HUES64 (cell line): ENCODE measurements around the gene RPS16.

Experiments used
- H3K27ac ChIP-seq: 2 replicates; pipeline ENCODE4 v1.7.0; 2013; ENCODE audit warnings: low read depth, low read length, inconsistent platforms
- H3K27me3 ChIP-seq: 2 replicates; pipeline ENCODE4 v1.6.1; 2013; ENCODE audit warnings: mild to moderate bottlenecking, low read length; ENCODE audit not compliant: insufficient read depth
- H3K36me3 ChIP-seq: 2 replicates; pipeline ENCODE4 v1.6.1; 2013; ENCODE audit warnings: mild to moderate bottlenecking, low read length; ENCODE audit not compliant: insufficient read depth
- H3K4me1 ChIP-seq: 2 replicates; pipeline ENCODE4 v1.6.1; 2013; ENCODE audit warnings: mild to moderate bottlenecking, low read length, moderate library complexity; ENCODE audit not compliant: insufficient read depth
- H3K4me3 ChIP-seq: 2 replicates; pipeline ENCODE4 v1.5.1; 2013; ENCODE audit warnings: mild to moderate bottlenecking, low read length, moderate library complexity
- H3K9ac ChIP-seq: 2 replicates; pipeline ENCODE4 v1.6.1; 2013; ENCODE audit warnings: mild to moderate bottlenecking, low read depth, low read length
- H3K9me3 ChIP-seq: 2 replicates; pipeline ENCODE4 v1.6.1; 2013; ENCODE audit warnings: low read depth, low read length; ENCODE audit not compliant: insufficient read depth
- WGBS: fragments of 150-250, 120-280 bp; methylation state at CpG from one replicate; pipeline ENCODE4 v1.1.7; 2013; ENCODE audit warnings: missing lambda C conversion rate; 5-methylcytosine and 5-hydroxymethylcytosine counted together

The RPS16 gene

GRCh38 chr19:39403331-39404312 is 32.1 kb downstream of the RPS16 start:
- Histone ChIP-seq H3K4me1 (peaks cover 22% of the 10 kb centered on the region), H3K27me3 (no peaks in the 10 kb centered on the region), H3K4me3 (peak overlapping the region; percentile 67), H3K9me3 (no peaks in the 10 kb centered on the region), H3K9ac (peak overlapping the region; percentile 82), H3K27ac (peak overlapping the region; percentile 98), H3K36me3 (0 out of 2 replicates have a peak, but pooled peaks cover 2% of the 10 kb centered on the region)
- WGBS: 2% methylated on average over 43 of the region's 43 CpGs

GRCh38 chr19:39402346-39403300 is 33.1 kb downstream of the RPS16 start:
- peaks cover 25% of the 10 kb centered on the region for H3K4me1 ChIP-seq

GRCh38 chr19:39401549-39402345 is 34.0 kb downstream of the RPS16 start:
- H3K27me3 ChIP-seq: no peaks in the 10 kb centered on the region
- H3K27ac ChIP-seq: peak overlapping the region; percentile 98
- H3K4me3 ChIP-seq: peak overlapping the region; percentile 67
- 77% methylated on average over 25 of the region's 25 CpGs for WGBS
- no peaks in the 10 kb centered on the region for H3K9me3 ChIP-seq
- H3K9ac ChIP-seq: peak overlapping the region; percentile 82
- peaks cover 25% of the 10 kb centered on the region for H3K4me1 ChIP-seq
- 0 out of 2 replicates have a peak, but pooled peaks cover 5% of the 10 kb centered on the region for H3K36me3 ChIP-seq

More at GRCh38 chr19:39402346-39403300, 33.1 kb downstream of the RPS16 start:
- Histone ChIP-seq H3K4me3 (peak overlapping the region; percentile 67), H3K9me3 (no peaks in the 10 kb centered on the region), H3K27ac (peak overlapping the region; percentile 98), H3K36me3 (0 out of 2 replicates have a peak, but pooled peaks cover 2% of the 10 kb centered on the region), H3K27me3 (no peaks in the 10 kb centered on the region), H3K9ac (peak overlapping the region; percentile 82)
- WGBS: 5% methylated on average over 59 of the region's 59 CpGs

GRCh38 chr19:39401070-39401548 is 34.6 kb downstream of the RPS16 start:
- H3K4me3 ChIP-seq: no peak overlapping the region
- H3K27me3 ChIP-seq: no peaks in the 10 kb centered on the region
- H3K27ac ChIP-seq: peak overlapping the region; percentile 98; the same call in 1 of the 2 replicates
- 0 out of 2 replicates have a peak, but pooled peaks cover 5% of the 10 kb centered on the region for H3K36me3 ChIP-seq
- WGBS: 90% methylated on average over 4 of the region's 4 CpGs
- H3K4me1 ChIP-seq: peaks cover 23% of the 10 kb centered on the region
- no peaks in the 10 kb centered on the region for H3K9me3 ChIP-seq
- no peak overlapping the region for H3K9ac ChIP-seq

GRCh38 chr19:39400061-39400460 is 35.7 kb downstream of the RPS16 start:
- peaks cover 16% of the 10 kb centered on the region for H3K4me1 ChIP-seq
- peaks cover 9% of the 10 kb centered on the region for H3K36me3 ChIP-seq
- no peak overlapping the region for H3K4me3 ChIP-seq
- no peaks in the 10 kb centered on the region for H3K27me3 ChIP-seq
- H3K9me3 ChIP-seq: no peaks in the 10 kb centered on the region
- H3K27ac ChIP-seq: no peak overlapping the region
- 95% methylated on average over 4 of the region's 4 CpGs for WGBS
- no peak overlapping the region for H3K9ac ChIP-seq

GRCh38 chr19:39399668-39400050 is 36.1 kb downstream of the RPS16 start:
- H3K27me3 ChIP-seq: no peaks in the 10 kb centered on the region
- no peak overlapping the region for H3K4me3 ChIP-seq
- no peak overlapping the region for H3K27ac ChIP-seq
- H3K9ac ChIP-seq: no peak overlapping the region
- peaks cover 11% of the 10 kb centered on the region for H3K36me3 ChIP-seq
- 93% methylated on average over 4 of the region's 4 CpGs for WGBS
- peaks cover 14% of the 10 kb centered on the region for H3K4me1 ChIP-seq
- no peaks in the 10 kb centered on the region for H3K9me3 ChIP-seq

- Histone ChIP-seq H3K9me3 (no peaks in the 10 kb centered on the region), H3K9ac (no peak overlapping the region), H3K36me3 (peaks cover 20% of the 10 kb centered on the region), H3K27ac (peak overlapping the region; percentile 59), H3K4me3 (no peak overlapping the region), H3K27me3 (no peaks in the 10 kb centered on the region), H3K4me1 (peaks cover 14% of the 10 kb centered on the region; the same call in 1 of the 2 replicates)
- WGBS: 87% methylated on average over 11 of the region's 11 CpGs
Measured at GRCh38 chr19:39398297-39398864, 37.4 kb downstream of the RPS16 start.

- Histone ChIP-seq H3K27ac (peak overlapping the region; percentile 59), H3K36me3 (peaks cover 21% of the 10 kb centered on the region), H3K27me3 (no peaks in the 10 kb centered on the region), H3K9ac (no peak overlapping the region), H3K4me3 (no peak overlapping the region), H3K9me3 (no peaks in the 10 kb centered on the region), H3K4me1 (peaks cover 14% of the 10 kb centered on the region; the same call in 1 of the 2 replicates)
- 48% methylated on average over 17 of the region's 17 CpGs for WGBS
Measured at GRCh38 chr19:39397360-39398296, 38.1 kb downstream of the RPS16 start.

- Histone ChIP-seq H3K27me3 (no peaks in the 10 kb centered on the region), H3K9me3 (no peaks in the 10 kb centered on the region), H3K27ac (peak within 1 kb of the TSS; percentile 99), H3K4me3 (peak within 1 kb of the TSS; percentile 91), H3K4me1 (peaks cover 3% of the 10 kb centered on the region; the same call in 1 of the 2 replicates), H3K9ac (peak within 1 kb of the TSS; percentile 95), H3K36me3 (peaks cover 55% of the 10 kb centered on the region)
- WGBS: under 1% methylated on average over 60 of the region's 60 CpGs
Measured at GRCh38 chr19:39390751-39391437, 44.9 kb downstream of the RPS16 start, which contains the start of the genes MED29 and PAF1. MED29 (plus strand) TSS chr19:39391378; CDS start chr19:39391423, 45 bp downstream. PAF1 (minus strand) TSS chr19:39391106; CDS start chr19:39390864, 242 bp downstream.
